ENCODE results near the gene DAZAP2.
A peak's percentile ranks its signal among the peaks of the same experiment; 100 is the strongest.
"Not testable (repeated sequence)": the region's sequence is repeated elsewhere in the genome, so short reads cannot be mapped to it uniquely, and the experiment has no call there.

DAZAP2 gene

GRCh38 chr12:51217133-51217967, 21.3 kb upstream of the DAZAP2 start:
- no peak overlapping the region for H3K27ac ChIP-seq
- TF ChIP-seq CTCF (conservative IDR thresholded peaks at IDR 0.05): no peak
- no peak for TF ChIP-seq ZFX (IDR thresholded peaks at IDR 0.05)

- TF ChIP-seq CTCF (conservative IDR thresholded peaks at IDR 0.05) (no peak), ZFX (IDR thresholded peaks at IDR 0.05) (no peak)
- H3K27ac ChIP-seq: no peak within 1 kb of the TSS
Observed at GRCh38 chr12:51217968-51218606, 20.5 kb upstream of the DAZAP2 start, which contains the start of gene POU6F1. Gene POU6F1 (minus strand): TSS chr12:51218062. CDS start chr12:51206836, 11,226 bp downstream.

- TF ChIP-seq CTCF (conservative IDR thresholded peaks at IDR 0.05): no peak
- TF ChIP-seq ZFX (IDR thresholded peaks at IDR 0.05): no peak
- no peak overlapping the region for H3K27ac ChIP-seq
Observed at GRCh38 chr12:51218607-51219161, 19.9 kb upstream of the DAZAP2 start.

GRCh38 chr12:51219322-51219721, 19.3 kb upstream of the DAZAP2 start:
- H3K27ac ChIP-seq: no peak overlapping the region
- TF ChIP-seq CTCF (conservative IDR thresholded peaks at IDR 0.05) (no peak), ZFX (IDR thresholded peaks at IDR 0.05) (no peak)

GRCh38 chr12:51219857-51220256, 18.8 kb upstream of the DAZAP2 start:
- H3K27ac ChIP-seq: not testable (repeated sequence)

- no peak for TF ChIP-seq ZFX (IDR thresholded peaks at IDR 0.05)
- TF ChIP-seq CTCF (conservative IDR thresholded peaks at IDR 0.05): no peak
- H3K27ac ChIP-seq: peak overlapping the region; percentile 75
Observed at GRCh38 chr12:51222461-51222860, 16.2 kb upstream of the DAZAP2 start.

- TF ChIP-seq CTCF (conservative IDR thresholded peaks at IDR 0.05): no peak
- TF ChIP-seq ZFX (IDR thresholded peaks at IDR 0.05): no peak
- no peak overlapping the region for H3K27ac ChIP-seq
Observed at GRCh38 chr12:51224625-51225024, 14.0 kb upstream of the DAZAP2 start.

All from C4-2B (cell line).